Chondrocyte (in vitro differentiated cells): ENCODE results near the gene NECAP2. TPM values are rescaled to one million over a fixed set of nuclear protein-coding genes. Genes with fewer than 3 reads are reported as not detected.

ENCODE experiments used
- DNase-seq: peaks from one replicate; pipeline ENCODE4 v3.0.0; 2021; ENCODE audit warnings: mixed read lengths, low spot score
- H3K27ac Mint-ChIP-seq: one replicate; pipeline ENCODE4 v1.8.0; 2021; ENCODE audit warnings: mild to moderate bottlenecking, moderate library complexity, mixed read lengths; ENCODE audit not compliant: unreplicated experiment
- H3K27me3 Mint-ChIP-seq: 2 replicates; pipeline ENCODE4 v1.8.0; 2021; ENCODE audit warnings: low read depth, mixed read lengths
- H3K36me3 Mint-ChIP-seq: 2 replicates; pipeline ENCODE4 v1.8.0; 2021; ENCODE audit warnings: low read depth, mixed read lengths
- H3K4me1 Mint-ChIP-seq: 2 replicates; pipeline ENCODE4 v1.8.0; 2021; ENCODE audit warnings: low read depth, mild to moderate bottlenecking, mixed read lengths
- H3K4me3 Mint-ChIP-seq: one replicate; pipeline ENCODE4 v1.8.0; 2021; ENCODE audit warnings: mild to moderate bottlenecking, moderate library complexity, mixed read lengths; ENCODE audit not compliant: unreplicated experiment
- H3K9me3 Mint-ChIP-seq: 2 replicates; pipeline ENCODE4 v1.8.0; 2021; ENCODE audit warnings: low read depth, mixed read lengths
- total RNA-seq: library from RNA; stranded (reverse); gene quantifications from 3 replicates; pipeline ENCODE4 v1.2.1, GENCODE V29; 2021
- TF ChIP-seq, protein P1 (sequence below): fragments of 200-600 bp; sonication (generic); IDR thresholded peaks from 2 replicates; pipeline ENCODE4 v1.5.0; 2021; ENCODE audit warnings: antibody characterized with exemption, mild to moderate bottlenecking, moderate library complexity

Gene NECAP2
- total RNA-seq, 1 donor from 2014 or later = 51.7 TPM

- no peak overlapping the region for H3K4me3 Mint-ChIP-seq
- no peaks in the 10 kb centered on the region for H3K9me3 Mint-ChIP-seq
- H3K27ac Mint-ChIP-seq = no peak overlapping the region
- H3K27me3 Mint-ChIP-seq = no peaks in the 10 kb centered on the region
- no peaks in the 10 kb centered on the region for H3K4me1 Mint-ChIP-seq
- no peak for DNase-seq
- TF ChIP-seq, protein P1, sequence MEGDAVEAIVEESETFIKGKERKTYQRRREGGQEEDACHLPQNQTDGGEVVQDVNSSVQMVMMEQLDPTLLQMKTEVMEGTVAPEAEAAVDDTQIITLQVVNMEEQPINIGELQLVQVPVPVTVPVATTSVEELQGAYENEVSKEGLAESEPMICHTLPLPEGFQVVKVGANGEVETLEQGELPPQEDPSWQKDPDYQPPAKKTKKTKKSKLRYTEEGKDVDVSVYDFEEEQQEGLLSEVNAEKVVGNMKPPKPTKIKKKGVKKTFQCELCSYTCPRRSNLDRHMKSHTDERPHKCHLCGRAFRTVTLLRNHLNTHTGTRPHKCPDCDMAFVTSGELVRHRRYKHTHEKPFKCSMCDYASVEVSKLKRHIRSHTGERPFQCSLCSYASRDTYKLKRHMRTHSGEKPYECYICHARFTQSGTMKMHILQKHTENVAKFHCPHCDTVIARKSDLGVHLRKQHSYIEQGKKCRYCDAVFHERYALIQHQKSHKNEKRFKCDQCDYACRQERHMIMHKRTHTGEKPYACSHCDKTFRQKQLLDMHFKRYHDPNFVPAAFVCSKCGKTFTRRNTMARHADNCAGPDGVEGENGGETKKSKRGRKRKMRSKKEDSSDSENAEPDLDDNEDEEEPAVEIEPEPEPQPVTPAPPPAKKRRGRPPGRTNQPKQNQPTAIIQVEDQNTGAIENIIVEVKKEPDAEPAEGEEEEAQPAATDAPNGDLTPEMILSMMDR = no peak
- H3K36me3 Mint-ChIP-seq = no peaks in the 10 kb centered on the region
Observed at GRCh38 chr1:16430606-16431005, 9.9 kb upstream of the NECAP2 start.

GRCh38 chr1:16433030-16433429 lies 7.5 kb upstream of the NECAP2 start:
- Mint-ChIP-seq H3K9me3 (no peaks in the 10 kb centered on the region), H3K27ac (no peak overlapping the region), H3K36me3 (no peaks in the 10 kb centered on the region), H3K27me3 (no peaks in the 10 kb centered on the region), H3K4me3 (no peak overlapping the region), H3K4me1 (no peaks in the 10 kb centered on the region)
- DNase-seq = no peak
- TF ChIP-seq, protein P1 = no peak

GRCh38 chr1:16434007-16434406 lies 6.5 kb upstream of the NECAP2 start:
- TF ChIP-seq, protein P1 = no peak
- DNase-seq = no peak
- H3K27ac Mint-ChIP-seq = no peak overlapping the region
- no peak overlapping the region for H3K4me3 Mint-ChIP-seq
- H3K4me1 Mint-ChIP-seq = no peaks in the 10 kb centered on the region
- no peaks in the 10 kb centered on the region for H3K9me3 Mint-ChIP-seq
- H3K27me3 Mint-ChIP-seq = no peaks in the 10 kb centered on the region
- no peaks in the 10 kb centered on the region for H3K36me3 Mint-ChIP-seq

DNA sequence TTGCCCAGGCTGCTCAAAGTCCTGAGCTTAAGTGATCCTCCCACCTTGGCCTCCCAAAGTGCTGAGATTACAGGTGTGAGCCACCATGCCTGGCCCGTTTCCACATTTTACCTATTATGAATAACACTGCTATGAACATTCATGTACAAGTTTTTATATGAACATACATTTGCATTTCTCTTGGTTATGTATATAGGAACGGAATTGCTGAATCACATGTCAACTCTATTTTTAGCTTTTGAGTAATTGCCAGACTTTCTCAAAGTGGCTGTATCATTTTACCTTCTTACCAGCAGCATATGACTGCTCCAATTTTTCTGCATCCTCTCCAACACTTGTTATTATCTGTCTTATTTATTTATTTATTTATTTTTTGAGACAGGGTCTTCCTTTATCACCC lies 6.0 kb upstream of the NECAP2 start:
- Mint-ChIP-seq H3K4me3 (no peak overlapping the region), H3K4me1 (no peaks in the 10 kb centered on the region), H3K27ac (no peak overlapping the region), H3K36me3 (no peaks in the 10 kb centered on the region), H3K9me3 (no peaks in the 10 kb centered on the region), H3K27me3 (no peaks in the 10 kb centered on the region)
- no peak for DNase-seq
- TF ChIP-seq, protein P1 = no peak

- no peak for DNase-seq
- no peak within 1 kb of the TSS for H3K4me3 Mint-ChIP-seq
- no peaks in the 10 kb centered on the region for H3K36me3 Mint-ChIP-seq
- peaks cover 15% of the 10 kb centered on the region for H3K4me1 Mint-ChIP-seq
- H3K9me3 Mint-ChIP-seq = no peaks in the 10 kb centered on the region
- TF ChIP-seq, protein P1 = no peak
- H3K27me3 Mint-ChIP-seq = no peaks in the 10 kb centered on the region
- no peak within 1 kb of the TSS for H3K27ac Mint-ChIP-seq
Observed at GRCh38 chr1:16436946-16437474, 3.5 kb upstream of the NECAP2 start, which contains the start of gene SPATA21. TSS of gene SPATA21 (minus strand) at chr1:16437424. CDS start at chr1:16431371, 6,053 bp downstream.
